DMS153 (cell line): ENCODE results near the gene RAB17.

Experiments used
- DNase-seq: peaks from one replicate; lab custom pipeline; 2025; lab: John Stamatoyannopoulos, UW

The RAB17 gene

DNA sequence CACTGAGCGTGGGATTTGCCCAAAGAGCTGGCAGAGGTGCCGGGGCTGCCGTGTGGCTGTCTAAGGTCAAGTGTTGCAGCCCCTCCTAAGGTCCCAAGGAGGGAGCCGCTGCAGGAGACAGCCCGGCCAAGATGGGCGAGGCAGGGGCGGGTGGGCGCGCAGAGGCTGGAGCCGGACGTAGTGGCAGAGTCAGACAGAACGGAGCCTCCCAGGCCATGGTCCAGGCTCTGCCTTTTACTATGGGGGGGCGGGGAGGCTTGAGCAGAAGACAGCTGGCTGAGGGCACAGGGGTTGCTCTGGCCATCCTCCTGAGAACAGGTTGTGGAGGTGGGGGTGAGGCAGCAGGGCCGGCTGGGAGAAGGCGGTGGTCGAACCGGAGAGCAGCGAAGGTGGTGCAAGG is 51.6 kb downstream of the RAB17 start:
- no peak for DNase-seq

DNA sequence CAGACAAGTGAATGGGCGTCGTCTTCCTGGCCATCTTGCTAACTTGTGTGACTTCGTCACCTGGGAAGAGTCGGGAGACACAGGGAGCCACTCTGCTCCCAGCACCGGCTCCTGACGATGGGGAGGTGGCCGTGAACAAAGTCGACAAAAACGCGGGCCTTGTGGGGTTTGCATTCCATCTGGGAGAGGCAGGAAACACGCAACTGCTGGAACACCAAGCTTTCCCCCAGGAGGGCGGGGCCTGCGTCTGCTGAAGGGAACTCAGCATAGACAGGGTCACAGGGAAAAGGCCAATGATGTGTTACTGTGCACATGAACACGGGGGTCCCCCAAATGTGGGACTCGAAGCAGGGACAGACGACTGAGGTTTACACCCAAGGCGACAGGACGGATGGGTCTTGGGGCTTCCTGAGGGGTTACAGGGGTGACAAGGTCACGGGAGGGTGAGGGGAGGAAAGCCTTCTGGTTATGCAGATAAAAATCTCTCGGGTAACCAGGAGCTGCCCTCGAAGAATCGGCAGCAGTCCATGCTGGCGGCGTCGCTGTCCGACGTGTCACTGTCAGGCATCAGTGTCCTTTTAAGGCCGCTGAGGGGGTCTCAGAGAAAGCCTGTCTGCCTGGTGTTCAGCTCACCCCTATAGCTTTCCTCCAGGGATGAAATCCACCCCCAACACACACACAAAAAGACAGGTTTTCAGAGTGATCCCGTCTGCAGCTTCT is 52.4 kb downstream of the RAB17 start:
- DNase-seq, result no peak

- no peak for DNase-seq
Measured at GRCh38 chr2:237536617-237537016, 53.9 kb downstream of the RAB17 start.

DNA sequence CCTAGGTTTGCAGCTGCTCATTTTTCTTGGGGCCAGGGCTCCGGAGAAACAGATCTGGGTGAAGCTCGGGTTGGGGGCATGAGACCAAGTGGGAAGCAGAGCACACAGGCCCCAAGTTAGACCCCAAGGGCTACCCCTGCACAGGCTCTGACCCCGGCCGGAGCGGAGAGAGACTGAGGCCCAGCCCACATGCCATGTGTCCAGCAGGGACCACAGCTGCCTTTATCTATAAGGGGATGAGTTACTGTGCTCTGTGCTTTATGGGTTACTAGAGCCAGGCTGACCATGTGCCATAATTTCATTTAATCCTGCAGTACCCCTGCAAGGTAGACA is 54.5 kb downstream of the RAB17 start:
- DNase-seq, result no peak

DNA sequence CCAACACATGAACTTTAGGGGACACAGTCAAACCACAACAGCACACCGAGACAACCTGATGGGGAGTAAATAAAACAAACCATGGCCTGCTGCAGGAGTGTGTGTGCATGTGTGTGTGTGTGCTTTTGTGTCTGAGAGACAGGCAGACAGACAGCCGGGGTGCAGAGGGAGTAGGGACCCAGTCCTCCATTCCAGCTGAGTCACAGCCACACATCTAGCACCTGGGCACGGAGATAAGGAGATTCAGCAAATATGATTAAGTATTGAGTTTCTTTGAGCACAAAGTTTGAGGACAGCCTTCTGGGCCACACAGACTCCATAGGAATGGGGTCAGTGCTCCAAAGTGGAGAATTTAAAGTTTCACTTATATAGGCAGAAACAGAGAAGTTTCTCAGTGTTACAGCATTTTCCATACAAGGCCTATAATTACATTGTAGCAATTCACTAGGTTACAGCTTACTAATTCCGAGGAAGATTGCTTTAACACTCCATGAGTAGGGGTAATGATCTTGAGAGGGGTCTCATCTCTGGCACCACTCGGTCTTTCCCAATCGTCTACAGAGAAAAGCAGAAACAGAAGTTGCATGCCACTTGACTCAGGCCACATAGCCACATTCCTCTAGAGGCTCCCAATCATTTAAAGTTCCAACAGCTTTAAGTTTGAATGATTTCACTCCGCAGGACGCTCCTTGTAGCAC is 55.0 kb downstream of the RAB17 start:
- no peak for DNase-seq

GRCh38 chr2:237534380-237534779 is 56.2 kb downstream of the RAB17 start:
- no peak for DNase-seq

DNA sequence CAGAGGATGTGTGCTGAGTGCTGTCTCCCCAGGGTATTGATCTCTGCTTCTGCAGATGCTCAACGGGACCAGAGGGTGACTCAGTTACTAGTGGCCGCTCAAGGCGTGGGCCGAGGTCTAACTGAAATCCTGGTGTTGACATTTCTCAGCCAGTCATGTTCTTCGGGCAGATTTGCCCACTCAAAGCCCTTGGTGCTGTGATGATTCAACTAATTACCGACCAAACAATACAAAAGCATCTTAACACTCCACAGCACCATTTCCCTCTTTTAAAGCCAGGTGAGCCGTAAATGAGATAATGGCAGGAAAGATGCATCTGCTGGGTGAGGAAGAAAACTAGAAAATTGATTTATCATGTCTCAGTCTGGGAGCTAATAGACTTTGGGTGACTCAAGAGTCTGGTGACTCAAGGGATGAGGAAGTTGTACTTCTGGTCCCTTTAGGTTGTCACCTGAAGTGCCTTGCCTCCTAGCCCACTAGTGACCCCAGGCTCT is 56.8 kb downstream of the RAB17 start:
- peak; percentile 93 for DNase-seq

GRCh38 chr2:237532160-237532559 is 58.4 kb downstream of the RAB17 start:
- DNase-seq, result no peak

DNA sequence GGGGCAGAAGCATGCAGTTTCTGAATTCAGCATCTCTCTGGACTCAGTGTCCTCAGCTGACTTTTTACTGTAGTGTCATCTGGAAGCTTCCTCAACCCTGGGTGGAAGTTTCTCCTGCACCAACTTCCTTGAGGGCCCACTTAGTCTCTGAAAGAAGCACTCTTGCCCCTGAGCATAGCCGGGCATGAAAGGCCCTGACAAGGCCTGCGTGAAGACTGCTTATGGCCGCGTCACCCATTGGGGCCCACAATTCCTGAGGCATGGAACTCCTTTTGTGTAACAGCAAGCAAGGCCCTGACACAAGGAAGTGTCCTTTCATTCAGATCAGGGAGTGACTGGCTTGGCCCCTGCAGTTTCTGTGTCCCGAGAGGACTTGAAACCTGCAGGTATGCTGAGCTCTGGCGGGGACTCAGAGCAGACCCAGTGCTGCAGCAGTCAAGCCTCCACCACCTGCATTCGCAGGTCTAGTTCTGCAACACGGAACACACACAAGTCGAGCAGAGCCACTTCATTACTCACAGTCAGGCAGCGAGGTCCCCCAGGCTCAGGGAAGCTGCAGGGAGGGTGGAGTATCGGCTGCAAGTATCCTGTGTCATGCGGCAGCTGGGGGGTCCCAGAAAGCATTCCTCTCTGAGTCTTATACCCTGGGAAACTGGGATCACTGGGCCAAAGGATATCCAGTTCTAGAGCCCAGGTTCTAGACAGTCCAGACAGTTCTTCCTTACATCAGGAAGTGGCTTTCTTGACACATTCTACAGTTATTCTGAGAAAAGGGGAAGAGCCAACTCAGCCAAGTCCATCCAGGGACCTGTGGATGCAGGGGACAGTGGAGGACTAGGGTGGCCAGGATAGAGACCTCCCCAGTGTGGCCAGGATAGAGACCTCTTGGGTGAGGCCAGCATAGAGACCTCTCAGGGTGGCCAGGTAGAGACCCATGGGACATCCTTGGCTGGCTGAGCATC is 59.8 kb downstream of the RAB17 start:
- no peak for DNase-seq

GRCh38 chr2:237529452-237530402 is 60.8 kb downstream of the RAB17 start:
- DNase-seq, result no peak

DNA sequence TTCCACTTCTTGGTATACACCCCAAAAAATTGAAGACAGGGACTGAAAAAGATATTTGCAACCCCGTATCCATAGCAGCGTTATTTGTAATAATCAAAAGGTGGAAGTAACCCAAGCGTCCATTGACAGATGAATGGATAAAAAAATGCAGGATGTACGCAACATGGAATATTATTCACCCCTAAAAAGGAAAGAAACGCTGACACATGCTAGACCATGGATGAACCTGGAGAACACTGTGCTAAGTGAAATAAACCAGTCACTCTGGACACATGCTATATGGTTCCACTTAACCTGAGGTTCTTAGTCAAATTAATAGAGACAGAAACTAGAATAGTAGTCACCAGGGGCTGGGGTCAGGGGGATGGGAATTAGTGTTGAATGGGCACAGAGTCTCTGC is 62.8 kb downstream of the RAB17 start:
- no peak for DNase-seq

DNA sequence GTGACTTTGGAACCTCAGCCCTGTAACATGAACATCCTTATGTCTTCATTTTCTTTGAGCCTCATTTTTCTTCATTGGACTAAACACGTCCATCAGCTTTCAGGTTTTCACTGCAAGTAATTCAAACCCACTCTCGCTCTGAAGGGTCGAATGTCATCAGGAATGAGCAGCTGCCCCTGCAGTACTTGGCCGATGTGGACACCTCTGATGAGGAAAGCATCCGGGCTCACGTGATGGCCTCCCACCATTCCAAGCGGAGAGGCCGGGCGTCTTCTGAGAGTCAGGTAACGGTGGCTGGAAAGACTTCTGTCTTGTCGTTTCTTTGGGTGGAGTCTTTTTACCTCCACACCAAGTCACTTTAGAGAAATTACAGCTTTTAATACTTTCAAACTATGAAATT is 63.3 kb downstream of the RAB17 start:
- DNase-seq, result no peak

DNA sequence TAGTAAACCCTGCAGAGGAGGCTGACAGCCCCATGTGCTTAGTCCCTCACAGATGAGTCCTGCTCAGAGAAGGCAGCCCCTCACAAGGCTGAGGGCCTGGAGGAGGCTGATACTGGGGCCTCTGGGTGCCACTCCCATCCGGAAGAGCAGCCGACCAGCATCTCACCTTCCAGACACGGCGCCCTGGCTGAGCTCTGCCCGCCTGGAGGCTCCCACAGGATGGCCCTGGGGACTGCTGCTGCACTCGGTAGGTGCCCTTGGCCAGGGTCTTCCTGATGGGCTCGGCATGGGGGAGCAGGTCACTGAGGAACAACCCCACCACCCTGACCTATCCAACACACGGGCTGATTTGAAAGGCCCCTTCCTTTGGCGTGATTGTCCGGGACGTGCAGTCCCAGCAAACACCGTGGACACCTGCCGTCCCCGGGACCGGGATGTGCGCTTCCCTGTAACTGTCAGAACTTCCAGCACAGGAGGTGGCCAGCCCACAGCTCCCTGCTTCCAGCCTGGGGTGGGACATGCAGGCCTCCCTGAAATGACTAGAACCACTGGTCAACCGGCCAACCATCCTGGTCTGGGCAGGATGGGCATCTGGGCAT is 64.9 kb downstream of the RAB17 start:
- no peak for DNase-seq

DNA sequence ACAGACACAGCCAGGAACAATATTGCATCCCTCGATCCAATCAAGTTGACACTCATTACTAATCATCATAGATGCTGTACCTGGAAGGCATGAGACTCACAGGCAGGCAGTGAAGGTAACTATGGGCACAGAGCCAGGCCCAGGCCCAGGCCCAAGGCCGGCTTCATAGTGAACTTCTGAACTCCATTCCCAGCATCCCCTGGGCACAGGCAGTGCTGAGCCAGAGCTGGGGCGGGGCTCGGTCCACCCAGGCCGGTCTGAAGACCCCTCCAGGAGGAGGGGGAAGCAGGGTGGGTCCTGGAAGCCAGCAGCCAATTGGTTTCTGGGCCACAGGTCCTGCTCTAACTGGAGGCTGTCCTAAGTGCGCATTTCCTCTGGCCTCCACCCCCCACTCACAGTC is 65.9 kb downstream of the RAB17 start:
- no peak for DNase-seq
